ENCODE data around the gene RAP2A. TPM values are rescaled to one million over a fixed set of nuclear protein-coding genes. Genes with fewer than 3 reads are reported as not detected.

RAP2A gene
- 10 to 100 TPM; 14.7 to 21.6 (median 18.5) TPM for total RNA-seq (2021; fragmentation: NEBNext Ultra II Directional; extraction: Animal tissue kit (Norgen Biotek cat#: 25700))
- long read RNA-seq, partial matches to known transcripts = 0 of 6 reads
- long read RNA-seq, other reads (novel, unspliced or antisense) = 6 of 6 reads

DNA sequence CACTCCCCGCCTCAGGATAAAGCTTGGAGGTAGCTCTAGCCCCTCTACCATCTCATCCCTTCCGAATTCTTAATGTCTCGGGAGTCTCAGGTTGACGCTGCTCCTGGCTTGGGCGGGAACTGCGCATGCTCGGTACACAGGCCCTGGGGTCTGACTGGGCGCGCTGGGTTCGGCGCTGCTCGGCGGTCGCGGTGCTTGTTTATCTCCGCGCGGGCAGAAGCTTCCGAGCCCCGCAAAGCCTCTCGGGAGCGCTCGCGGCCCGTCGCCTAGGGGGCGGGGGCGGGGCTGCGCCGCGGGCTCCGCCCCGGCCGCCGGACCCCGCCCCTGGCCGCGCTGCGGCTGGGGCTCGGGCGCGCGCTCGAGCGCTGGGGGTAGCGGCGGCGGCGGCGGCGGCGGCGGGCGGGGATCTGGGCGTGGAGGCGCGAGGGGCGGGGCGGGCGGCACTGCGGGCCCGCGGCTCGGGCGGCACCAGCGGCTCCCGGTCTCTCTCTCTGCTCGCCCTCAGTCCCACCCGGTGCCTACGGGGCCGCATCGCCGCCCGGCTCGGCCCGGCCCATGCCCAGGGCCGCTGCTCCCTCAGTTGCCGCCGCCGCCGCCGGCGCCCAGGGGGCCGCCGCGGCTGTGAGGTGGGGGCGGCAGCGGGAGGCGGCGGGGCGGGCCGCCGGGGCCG is at the start of gene RAP2A:
Gene RAP2A (plus strand): TSS at position 443 of the 670 bp plus-strand sequence. CDS start 302 bp downstream, outside the sequence.
- H3K4me1 Mint-ChIP-seq (ENCODE audit: low read depth) = peaks cover 46% of the 10 kb centered on the region
- peak; percentile 84 for DNase-seq
- TF ChIP-seq CTCF (IDR thresholded peaks at IDR 0.05) = no peak
- peak within 1 kb of the TSS; percentile 100 for H3K27ac Mint-ChIP-seq
- no peaks in the 10 kb centered on the region for H3K36me3 Mint-ChIP-seq (ENCODE audit: low read depth)
- peaks cover 2% of the 10 kb centered on the region; the same call in 1 of the 2 replicates for H3K27me3 Mint-ChIP-seq (ENCODE audit: insufficient read depth)
- H3K4me3 Mint-ChIP-seq = peak within 1 kb of the TSS; percentile 99
- H3K9me3 Mint-ChIP-seq = no peaks in the 10 kb centered on the region

DNA sequence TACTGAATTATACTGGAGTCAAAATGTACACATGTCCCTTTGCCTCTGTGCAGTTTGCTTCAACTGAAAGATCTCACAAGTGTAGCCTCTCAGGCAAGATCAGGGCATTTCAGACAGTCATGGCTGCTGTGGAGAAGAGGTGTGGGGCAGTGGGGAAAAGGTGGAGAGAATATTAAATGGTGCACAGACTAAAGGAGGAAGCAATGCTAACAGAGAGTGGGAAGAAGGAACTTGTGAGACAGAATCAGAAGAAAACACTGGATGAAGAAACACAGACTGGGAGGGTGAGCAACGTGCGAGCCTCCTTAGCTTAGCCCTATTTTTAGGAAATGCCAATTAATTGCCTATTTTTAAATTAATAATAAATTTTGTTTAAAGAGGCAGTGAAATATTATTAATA is 49.6 kb upstream of the RAP2A start:
- Mint-ChIP-seq H3K27me3 (ENCODE audit: insufficient read depth) (peaks cover 6% of the 10 kb centered on the region), H3K4me1 (ENCODE audit: low read depth) (peaks cover 42% of the 10 kb centered on the region), H3K27ac (peak overlapping the region; percentile 47; the same call in 1 of the 2 replicates), H3K4me3 (no peak overlapping the region; the same call in 1 of the 2 replicates), H3K36me3 (ENCODE audit: low read depth) (peaks cover 49% of the 10 kb centered on the region), H3K9me3 (no peaks in the 10 kb centered on the region)
- no peak for TF ChIP-seq CTCF (IDR thresholded peaks at IDR 0.05)
- no peak for DNase-seq

GRCh38 chr13:97385146-97385545 is 48.8 kb upstream of the RAP2A start:
- Mint-ChIP-seq H3K27ac (peak overlapping the region; percentile 55), H3K9me3 (no peaks in the 10 kb centered on the region), H3K4me3 (no peak overlapping the region), H3K36me3 (ENCODE audit: low read depth) (peaks cover 49% of the 10 kb centered on the region), H3K27me3 (ENCODE audit: insufficient read depth) (peaks cover 5% of the 10 kb centered on the region), H3K4me1 (ENCODE audit: low read depth) (peaks cover 44% of the 10 kb centered on the region)
- peak; percentile 27 for DNase-seq
- no peak for TF ChIP-seq CTCF (IDR thresholded peaks at IDR 0.05)

DNA sequence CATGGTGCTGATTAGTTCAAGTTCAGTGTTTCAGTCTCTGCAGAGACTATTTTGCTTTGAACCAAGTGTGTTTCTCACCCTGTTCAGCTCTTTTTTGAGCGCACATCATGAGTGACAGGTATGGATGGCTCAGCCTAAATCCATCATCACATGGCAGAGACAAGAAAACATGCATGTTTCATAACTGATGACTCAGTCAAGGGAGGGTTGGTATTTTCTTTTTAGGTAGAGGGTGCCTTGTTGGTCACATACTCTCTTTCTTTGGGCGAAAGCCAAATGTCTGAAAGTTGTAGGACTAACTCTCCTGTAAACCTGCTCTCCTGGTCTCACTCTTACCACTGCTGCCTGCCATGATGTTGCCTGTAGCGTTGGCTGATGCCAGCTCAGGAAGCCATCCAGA is 48.1 kb upstream of the RAP2A start:
- no peak overlapping the region for H3K27ac Mint-ChIP-seq
- peaks cover 43% of the 10 kb centered on the region for H3K36me3 Mint-ChIP-seq (ENCODE audit: low read depth)
- no peak for DNase-seq
- H3K4me1 Mint-ChIP-seq (ENCODE audit: low read depth) = peaks cover 48% of the 10 kb centered on the region
- no peak overlapping the region for H3K4me3 Mint-ChIP-seq
- peaks cover 4% of the 10 kb centered on the region for H3K27me3 Mint-ChIP-seq (ENCODE audit: insufficient read depth)
- TF ChIP-seq CTCF (IDR thresholded peaks at IDR 0.05) = no peak
- no peaks in the 10 kb centered on the region for H3K9me3 Mint-ChIP-seq

- peaks cover 59% of the 10 kb centered on the region for H3K4me1 Mint-ChIP-seq (ENCODE audit: low read depth)
- TF ChIP-seq CTCF (IDR thresholded peaks at IDR 0.05) = no peak
- peaks cover 38% of the 10 kb centered on the region for H3K36me3 Mint-ChIP-seq (ENCODE audit: low read depth)
- H3K9me3 Mint-ChIP-seq = no peaks in the 10 kb centered on the region
- H3K4me3 Mint-ChIP-seq = no peak overlapping the region
- H3K27me3 Mint-ChIP-seq (ENCODE audit: insufficient read depth) = peaks cover 2% of the 10 kb centered on the region; the same call in 1 of the 2 replicates
- no peak for DNase-seq
- H3K27ac Mint-ChIP-seq = peak overlapping the region; percentile 32
Measured at GRCh38 chr13:97386801-97387484, 47.0 kb upstream of the RAP2A start.

All from HFFc6 (cell line).